ENCODE results near the gene UBE4A.
"Not testable (repeated sequence)": the region's sequence is repeated elsewhere in the genome, so short reads cannot be mapped to it uniquely, and the experiment has no call there.

UBE4A gene

DNA sequence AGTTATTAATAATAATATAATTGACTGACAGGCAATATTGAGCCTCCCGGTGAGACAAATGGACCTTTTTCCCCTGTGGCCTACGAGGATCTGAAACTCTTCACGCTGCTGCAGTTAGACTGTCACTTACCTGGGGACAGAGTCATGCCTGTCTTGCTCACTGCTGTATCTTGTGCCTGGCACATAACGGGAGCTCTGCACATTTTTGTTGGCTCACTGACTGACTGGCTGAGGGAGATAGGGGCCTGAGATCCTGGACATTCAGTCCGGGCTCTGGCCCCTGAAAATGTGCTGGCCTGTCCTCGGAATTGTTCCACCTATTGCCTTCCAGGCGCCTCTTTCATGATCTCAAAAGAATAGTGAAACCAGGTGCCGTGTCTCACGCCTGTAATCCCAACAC, 16.2 kb upstream of the UBE4A start:
- DNase-seq: peak; percentile 23

DNA sequence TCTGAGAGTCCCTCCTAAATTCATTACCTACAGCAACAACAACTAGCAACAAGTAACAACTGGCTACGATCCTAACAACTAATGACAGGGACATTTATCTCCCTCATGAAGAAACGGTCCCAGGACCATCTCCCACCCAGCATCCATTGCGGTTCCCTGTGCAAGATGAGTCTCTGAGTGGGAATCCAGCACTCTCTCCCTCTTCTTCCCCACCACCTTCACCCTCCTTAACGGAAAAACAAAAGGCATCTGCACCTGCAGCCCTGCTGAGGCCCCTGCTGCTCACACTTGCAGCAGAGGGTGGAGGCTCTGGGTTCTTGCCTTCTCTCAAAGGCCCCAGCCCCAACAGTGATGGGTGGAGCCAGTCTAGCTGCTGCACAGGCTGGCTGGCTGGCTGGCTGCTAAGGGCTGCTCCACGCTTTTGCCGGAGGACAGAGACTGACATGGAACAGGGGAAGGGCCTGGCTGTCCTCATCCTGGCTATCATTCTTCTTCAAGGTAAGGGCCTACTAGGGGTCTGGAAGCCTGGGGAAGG, 15.4 kb upstream of the UBE4A start, which contains the start of gene CD3G:
Gene CD3G (plus strand): TSS at position 364 of the 535 bp plus-strand sequence. CDS start 80 bp downstream, at position 444.
- peak; percentile 78 for DNase-seq

DNA sequence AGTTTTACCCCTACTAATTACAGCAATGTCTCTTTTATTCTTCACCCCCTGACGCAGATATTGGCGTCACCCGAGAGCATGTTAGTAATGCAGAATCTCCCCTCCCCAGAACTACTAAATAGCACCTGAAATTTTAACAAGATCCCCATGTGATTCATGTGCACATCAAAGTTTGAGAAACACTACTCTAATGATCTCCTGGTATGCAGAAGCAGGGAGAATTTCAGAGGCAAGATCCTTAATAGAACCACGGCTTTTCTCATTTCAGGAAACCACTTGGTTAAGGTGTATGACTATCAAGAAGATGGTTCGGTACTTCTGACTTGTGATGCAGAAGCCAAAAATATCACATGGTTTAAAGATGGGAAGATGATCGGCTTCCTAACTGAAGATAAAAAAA, 9.9 kb upstream of the UBE4A start:
- no peak for DNase-seq

DNA sequence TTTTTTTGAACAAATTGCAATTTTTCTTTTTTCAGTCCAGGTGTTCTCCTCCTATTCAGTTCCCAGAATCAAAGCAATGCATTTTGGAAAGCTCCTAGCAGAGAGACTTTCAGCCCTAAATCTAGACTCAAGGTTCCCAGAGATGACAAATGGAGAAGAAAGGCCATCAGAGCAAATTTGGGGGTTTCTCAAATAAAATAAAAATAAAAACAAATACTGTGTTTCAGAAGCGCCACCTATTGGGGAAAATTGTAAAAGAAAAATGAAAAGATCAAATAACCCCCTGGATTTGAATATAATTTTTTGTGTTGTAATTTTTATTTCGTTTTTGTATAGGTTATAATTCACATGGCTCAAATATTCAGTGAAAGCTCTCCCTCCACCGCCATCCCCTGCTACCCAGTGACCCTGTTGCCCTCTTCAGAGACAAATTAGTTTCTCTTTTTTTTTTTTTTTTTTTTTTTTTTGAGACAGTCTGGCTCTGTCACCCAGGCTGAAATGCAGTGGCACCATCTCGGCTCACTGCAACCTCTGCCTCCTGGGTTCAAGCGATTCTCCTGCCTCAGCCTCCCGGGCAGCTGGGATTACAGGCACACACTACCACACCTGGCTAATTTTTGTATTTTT, 6.2 kb upstream of the UBE4A start:
- DNase-seq: no peak

DNA sequence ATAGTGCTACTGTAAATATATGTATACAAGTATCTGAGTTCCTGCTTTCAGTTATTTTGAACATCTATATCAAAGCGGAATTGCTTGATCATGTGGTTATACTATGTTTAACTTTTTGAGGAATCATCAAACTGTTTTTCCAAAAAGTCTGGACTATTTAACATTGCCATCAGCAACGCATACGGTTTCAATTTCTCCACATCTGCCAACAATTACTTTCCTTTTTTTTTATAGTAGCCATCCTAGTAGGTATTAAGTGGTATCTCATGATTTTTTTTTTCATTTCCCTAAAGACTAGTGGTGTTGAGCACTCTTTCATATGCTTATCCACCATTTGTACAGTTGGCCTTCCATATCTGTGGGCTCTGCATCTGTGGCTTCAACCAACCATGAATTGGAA, 1.3 kb upstream of the UBE4A start:
- DNase-seq: no peak

DNA sequence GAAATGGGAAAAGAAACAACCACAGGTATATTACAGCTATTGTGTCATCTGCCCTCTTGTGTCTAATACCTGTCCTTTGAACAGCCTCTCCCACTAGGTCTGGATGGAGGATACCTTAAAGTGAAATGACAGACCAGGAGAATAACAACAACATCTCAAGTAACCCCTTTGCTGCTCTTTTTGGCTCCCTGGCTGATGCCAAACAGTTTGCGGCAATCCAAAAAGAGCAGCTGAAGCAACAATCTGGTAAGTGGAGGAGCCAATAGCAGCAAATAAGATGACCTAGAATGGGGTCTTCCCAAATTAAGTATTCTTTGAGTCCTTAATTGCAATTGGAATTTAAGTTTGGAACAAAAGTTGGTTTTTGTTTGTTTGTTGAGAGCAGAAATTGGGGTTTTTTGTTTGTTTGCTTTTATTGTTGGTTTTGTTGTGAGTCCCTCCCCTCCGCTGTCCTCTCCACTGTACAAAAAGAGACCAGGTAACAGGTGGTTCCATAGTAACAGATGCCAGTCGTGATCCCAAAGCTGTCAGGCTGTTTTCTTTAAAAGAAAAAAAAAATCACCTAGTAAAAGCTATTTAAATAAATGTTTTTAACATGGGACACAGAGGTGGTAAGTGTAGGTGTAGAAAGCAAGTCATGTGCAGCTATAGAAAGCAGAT, 5.7 kb downstream of the UBE4A start:
- no peak for DNase-seq

DNA sequence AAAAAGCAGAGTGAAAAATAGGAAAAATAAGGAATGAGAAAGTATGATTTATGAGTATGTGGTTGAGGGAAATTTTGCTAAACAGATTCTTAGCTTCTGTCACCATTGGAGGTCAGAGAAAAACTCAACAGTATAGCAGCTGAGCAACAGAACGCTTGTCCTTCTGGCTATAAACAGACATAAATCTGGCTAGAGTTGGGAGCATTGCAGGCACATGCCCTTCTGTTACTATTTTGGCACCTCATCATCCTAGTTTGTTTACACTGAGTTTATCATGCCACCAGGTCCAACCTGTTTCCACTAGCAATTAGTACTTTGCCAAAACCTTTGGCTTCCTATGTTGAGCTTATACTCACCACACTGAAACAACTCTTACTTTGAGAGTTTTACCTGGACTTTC, 6.9 kb downstream of the UBE4A start:
- DNase-seq: no peak

DNA sequence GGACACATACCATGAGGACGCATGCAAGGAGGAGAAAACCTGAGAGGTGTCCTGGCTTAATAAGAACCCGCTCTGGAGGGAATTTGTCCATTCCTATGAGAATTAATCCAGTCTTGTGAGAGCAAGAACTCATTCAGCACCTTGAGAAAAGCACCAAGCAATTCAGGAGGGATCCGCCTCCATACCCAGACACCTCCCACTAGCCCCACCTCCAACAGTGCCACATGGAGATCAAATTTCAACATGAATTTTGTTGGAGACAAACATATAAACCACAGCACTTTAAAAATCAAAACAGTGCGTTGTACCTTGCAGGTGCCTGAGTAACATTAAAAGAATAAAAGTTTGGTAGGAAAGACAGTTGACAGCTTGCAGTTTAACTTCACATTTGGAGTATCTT, 11.4 kb downstream of the UBE4A start:
- DNase-seq: no peak

DNA sequence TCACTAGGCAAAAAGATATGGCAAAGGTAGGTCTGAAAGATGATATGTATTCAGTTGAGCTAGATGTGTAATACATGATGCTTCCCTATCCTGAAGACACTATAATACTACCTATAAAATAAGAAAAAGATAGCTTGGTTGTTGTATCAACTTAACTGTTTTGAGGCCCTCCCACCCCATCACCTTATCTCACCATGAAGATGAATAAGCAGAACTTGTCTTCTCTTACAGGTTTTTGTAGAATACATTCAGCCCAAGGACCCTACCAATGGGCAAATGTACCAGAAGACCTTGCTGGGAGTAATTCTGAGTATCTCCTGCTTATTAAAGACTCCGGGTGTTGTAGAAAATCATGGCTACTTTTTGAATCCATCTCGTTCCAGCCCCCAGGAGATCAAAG, 13.9 kb downstream of the UBE4A start:
- DNase-seq: no peak

DNA sequence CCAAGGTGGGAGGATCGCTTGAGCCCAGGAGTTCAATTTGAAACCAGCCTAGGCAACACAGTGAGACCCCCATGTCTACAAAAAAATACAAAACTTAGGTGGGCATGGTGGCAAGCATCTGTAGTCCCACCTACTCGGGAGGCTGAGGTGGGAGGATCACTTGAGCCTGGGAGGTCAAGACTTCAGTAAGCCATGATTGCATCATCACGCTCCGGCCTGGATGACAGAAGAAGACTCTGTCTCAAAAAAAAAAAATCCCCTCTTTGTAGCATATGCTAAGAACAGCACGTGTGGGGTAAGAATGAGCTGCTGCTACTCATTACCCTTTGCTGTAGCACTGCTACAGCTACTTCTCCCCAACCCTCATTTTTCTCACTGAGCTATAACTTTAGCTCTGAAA, 14.5 kb downstream of the UBE4A start:
- no peak for DNase-seq

DNA sequence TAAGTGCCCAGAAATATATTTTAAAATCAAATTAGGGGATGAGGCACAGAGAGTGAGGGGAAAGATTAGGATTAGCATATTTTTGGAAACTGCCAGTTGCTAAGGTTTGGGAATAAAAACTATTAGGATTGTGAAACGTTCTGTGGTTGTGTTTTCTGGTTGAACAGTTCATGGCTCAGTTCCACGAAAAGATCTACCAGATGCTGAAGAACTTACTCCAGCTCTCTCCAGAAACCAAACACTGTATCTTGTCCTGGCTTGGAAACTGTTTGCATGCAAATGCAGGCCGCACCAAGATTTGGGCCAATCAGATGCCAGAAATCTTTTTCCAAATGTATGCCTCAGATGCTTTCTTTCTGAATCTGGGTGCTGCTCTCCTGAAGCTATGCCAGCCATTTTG, 15.3 kb downstream of the UBE4A start:
- DNase-seq: no peak

DNA sequence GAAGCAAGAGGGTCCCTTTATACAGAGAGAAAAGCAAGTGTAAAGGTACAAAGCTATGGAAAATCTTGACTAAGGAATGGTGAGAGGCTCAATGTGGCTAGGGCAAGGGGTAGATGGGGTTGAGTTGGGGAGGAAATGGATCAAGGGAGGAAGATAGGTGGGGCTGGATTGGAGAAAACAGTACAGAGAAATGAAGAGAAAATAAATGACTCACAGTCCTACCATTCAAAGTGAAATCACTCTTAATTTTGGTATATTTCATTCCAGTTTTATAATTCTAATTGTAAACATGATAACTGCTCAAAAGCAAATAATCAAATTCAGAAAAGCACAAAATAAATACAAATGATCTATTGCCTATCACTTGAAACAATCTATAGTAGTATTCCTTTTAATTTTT, 16.6 kb downstream of the UBE4A start:
- DNase-seq: no peak

DNA sequence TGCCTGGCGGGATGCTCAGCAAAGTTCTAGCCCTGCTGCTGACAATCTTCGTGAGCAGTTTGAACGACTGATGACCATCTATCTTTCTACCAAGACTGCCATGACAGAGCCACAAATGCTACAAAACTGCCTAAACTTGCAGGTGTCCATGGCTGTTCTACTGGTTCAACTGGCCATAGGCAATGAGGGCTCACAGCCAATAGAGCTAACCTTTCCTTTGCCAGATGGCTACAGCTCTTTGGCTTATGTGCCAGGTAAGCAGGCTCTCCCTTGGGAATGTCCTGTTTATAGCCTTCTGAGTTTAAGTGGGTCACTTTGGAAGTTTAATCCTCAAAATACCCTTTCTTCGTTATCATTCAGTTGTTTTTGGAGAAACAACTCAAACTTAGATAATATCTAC, 20.1 kb downstream of the UBE4A start:
- no peak for DNase-seq

DNA sequence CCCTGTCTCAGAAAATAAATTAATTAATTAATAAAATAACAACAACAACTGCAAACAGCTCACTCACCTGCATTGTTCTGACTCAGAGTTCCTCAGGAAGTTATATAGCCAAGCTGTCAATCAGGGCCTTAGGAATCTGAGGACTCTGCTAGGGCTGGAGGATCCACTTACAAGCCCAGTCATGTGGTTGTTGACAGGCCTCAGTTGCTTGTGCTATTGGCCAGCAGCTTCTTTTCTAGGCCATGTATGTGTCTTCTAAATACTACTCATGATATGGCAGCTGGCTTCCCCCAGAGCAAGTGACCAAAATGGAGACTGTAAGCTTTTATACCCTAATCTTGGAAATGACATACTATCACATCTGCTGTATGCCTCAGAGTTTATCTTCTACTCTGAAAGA, 21.2 kb downstream of the UBE4A start:
- DNase-seq: no peak

DNA sequence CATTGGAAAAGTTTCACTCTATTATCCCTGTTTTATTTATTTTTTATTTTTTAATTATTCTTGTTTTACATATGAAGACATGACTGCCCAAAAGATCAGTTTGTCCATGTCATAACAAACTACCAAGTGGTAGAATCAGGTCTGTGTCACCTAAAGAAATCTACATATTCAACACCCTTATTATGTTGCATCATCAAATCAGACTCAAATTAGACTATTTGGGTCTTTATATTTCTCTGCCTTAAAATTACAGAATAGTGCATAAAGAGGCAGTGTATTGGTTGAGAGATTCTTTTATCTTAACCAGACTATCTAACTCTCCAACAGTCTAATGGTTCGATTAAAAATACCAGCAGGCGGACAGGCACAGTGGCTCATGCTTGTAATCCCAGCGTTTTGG, 23.6 kb downstream of the UBE4A start:
- DNase-seq: no peak

DNA sequence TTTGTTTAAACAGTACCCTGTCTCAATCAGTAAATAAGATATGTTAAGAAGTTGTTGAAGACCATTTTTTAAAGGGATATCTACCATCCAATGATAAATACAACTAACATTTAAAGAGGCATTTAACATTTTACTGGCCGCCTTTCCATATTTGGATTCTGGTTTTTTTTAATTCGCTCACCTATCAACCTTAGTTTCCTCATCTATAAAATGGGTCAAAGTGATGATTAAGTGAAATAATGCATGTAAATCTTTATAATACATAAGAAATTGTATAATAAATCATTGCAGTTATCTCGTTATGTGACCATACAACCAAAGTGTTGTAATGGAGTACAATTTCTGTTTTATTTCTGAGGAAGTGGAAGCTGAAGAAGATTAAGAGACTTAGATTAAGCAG, 24.3 kb downstream of the UBE4A start:
- DNase-seq: no peak

DNA sequence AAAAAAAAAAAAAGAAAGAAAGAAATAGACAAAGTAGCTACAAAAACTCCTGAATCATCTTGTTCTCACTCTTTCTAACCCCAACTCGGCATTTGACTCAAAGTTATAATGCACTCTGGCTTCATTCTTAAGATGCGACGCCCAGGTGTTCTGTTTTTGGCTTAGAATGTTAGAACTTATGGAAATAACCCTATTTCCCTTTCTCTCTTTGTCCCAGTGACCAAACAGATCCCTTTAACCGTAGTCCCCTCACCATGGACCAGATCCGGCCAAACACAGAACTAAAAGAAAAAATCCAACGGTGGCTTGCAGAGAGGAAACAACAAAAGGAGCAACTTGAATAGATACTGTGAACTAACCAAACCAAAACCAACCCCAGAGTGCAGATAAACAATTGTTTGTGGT, 36.7 kb downstream of the UBE4A start:
- DNase-seq: no peak

DNA sequence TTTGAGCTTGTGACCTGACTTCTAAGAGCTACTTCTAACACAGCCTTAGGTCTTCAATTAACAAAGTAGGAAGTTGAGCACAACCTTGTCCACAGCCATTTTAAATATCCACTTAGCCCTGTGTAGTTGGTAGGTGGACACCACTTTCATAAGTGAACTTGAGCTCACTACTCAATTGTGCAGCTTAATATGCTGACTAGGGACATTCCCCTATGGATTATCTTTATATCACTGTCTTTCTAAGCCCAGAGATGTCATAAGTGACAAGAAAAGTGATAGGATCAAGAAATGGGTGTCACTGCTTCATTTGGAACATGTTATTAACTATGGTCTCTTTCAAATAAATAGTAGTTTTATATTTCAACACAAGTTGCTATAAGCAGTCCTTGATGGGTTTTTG, 38.0 kb downstream of the UBE4A start:
- no peak for DNase-seq

DNA sequence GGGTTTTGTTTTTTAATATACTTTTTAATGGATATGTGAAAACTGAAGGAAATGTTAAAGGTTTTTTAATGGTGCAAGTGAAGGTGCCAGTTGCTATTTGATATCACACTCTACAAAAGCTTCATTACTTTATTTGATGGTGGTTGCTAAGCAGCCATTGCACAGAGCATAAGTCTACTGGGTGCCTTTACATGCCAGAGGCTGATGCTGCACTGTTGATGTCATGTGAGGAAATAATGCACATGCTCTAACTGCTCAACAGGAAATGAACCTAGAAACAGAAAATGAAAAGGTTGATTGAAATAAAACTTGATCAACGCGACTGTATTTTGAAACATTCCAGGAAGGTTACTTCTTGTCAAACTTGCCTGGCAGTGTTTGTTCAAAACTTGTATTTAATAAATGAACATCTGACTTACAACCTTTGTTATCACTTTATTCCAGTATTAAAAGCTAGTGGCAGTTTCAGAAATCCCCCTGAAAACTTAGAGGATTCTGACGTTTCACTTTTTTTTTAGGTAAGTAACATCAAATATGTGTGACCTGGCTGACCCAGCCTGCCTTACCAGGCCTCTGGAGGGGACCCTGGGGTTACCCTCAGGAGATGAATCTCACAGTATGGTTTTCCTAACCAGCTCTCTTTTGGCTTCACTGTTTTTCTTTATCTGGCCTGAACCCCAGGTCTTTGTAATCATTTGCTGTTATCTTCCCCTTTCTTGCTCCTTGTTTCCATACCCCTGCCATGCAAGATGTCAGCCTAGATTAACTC, 39.6 kb downstream of the UBE4A start:
- DNase-seq: peak; percentile 53

DNA sequence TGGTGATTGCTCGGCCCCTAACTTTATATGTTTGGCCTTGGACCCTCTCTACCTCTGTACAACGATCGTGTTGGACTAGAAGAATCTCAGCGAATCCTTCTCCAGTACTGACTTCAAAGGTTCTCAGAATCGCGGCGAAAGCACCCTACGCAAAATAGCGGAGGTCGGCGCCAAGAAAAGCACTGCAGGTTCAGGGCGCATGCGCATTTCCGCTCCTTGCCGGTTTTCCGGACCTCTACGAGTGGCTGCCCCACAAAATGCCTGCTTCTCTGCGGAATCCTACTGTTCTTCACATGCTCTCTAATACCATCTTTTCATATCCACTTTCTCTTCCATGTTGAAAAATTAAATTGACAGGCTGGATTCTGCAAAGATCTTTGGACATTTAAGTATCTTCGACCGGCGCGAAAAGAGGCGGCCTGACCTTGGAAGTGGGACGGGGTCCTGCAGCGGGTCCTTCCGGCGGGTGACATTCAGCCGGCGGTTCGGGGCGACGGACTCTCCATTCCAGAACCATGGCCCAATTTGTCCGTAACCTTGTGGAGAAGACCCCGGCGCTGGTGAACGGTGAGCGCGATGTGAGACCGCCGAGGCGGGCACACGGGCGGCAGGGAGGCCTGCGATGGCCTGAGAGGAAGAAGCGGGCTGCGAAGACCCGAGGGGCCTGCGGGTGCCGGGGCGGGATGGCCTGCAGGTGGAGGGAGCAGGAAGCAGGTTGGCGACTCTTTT, 41.9 kb downstream of the UBE4A start, which contains the start of gene ATP5MG:
Gene ATP5MG (plus strand): TSS at position 456 of the 729 bp plus-strand sequence. CDS start 60 bp downstream, at position 516.
- peak; percentile 92 for DNase-seq

DNA sequence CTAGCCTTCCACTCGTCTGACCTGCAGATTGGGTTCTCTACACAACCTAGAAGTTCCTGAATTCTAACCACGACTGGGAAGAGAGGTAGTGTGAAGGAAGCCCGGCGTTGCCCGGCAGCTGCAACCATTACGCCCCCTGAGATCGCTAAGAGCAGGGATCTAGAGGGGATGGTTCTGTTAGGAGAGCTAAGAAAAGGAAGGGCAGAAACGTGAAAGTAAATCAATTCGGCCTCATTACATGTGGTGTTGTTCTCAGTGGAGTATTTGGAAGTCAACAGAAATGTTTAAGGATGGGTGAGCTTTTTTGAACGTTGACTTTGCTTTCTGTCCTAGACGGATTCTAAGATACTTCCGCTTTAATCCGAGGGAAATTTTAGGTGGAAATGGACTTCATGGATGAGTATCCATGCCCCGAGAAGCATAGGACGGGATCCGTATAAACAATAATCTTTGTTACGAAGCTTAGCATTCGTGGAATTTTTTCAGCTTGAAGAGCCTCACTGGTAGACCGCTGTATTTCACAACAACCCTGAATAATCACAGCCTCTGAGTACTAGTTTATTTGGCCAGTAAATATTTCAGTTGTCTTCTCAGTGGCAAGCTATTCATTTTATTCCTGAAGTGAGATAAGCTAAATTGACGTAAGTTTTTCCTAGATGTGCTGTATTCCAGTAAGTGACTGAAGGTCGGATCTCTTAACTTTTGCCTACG, 42.6 kb downstream of the UBE4A start:
- DNase-seq: no peak

DNA sequence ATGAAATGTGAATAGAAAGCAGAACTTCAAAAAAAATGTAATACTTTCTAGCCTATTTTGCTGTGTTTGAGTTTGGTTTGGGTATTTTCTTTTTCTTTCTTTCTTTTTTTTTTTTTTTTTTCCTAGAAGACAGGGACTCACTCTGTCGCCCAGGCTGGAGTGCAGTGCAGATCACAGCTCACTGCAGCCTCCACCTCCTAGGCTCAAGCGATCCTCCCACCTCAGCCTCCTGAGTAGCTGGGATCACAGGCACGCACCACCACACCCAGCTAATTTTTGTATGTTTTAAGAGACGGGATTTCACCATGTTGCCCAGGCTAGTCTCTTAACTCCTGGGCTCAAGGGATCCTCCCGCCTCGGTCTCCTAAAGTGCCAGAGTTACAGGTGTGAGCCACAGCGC, 43.2 kb downstream of the UBE4A start:
- not testable (repeated sequence) for DNase-seq
